Measurements from ENCODE around the gene EEFSEC. TPM values are rescaled to one million over a fixed set of nuclear protein-coding genes. Genes with fewer than 3 reads are reported as not detected.

EEFSEC gene
- total RNA-seq, 1 experiment from 2014 or later: 6.1 TPM

- DNase-seq (ENCODE audit: low spot score): no peak
These were observed 195.7 kb downstream of the EEFSEC start for GRCh38 chr3:128348805-128349531.

GRCh38 chr3:128349963-128350599 is 196.8 kb downstream of the EEFSEC start:
- DNase-seq (ENCODE audit: low spot score): no peak

- no peak for DNase-seq (ENCODE audit: low spot score)
These were observed 198.3 kb downstream of the EEFSEC start for GRCh38 chr3:128351546-128351945.

- no peak for DNase-seq (ENCODE audit: low spot score)
These were observed 199.0 kb downstream of the EEFSEC start for GRCh38 chr3:128352326-128352725.

- no peak for DNase-seq (ENCODE audit: low spot score)
These were observed 200.2 kb downstream of the EEFSEC start for GRCh38 chr3:128353361-128353965.

- DNase-seq (ENCODE audit: low spot score): no peak
These were observed 200.9 kb downstream of the EEFSEC start for GRCh38 chr3:128353991-128354687.

GRCh38 chr3:128354788-128355542 is 201.7 kb downstream of the EEFSEC start:
- no peak for DNase-seq (ENCODE audit: low spot score)

DNA sequence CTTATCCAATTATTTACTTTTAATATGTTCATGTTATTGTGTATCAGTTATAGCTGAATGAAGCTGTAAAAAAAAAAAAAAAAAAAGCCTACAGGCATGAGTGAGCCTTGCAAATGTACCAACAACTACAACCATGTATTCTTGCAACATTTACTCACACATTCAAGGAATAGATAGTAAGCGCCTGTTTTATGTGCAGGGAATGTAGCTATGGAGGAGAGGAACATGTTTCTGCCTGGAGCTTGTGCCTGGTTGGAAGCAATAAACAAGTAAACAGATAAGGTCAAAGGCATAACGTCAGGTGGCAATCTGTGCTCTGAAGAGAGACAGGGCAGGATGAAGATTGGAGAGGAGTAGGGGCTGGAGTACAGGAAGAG is 202.2 kb downstream of the EEFSEC start:
- DNase-seq (ENCODE audit: low spot score): no peak

DNA sequence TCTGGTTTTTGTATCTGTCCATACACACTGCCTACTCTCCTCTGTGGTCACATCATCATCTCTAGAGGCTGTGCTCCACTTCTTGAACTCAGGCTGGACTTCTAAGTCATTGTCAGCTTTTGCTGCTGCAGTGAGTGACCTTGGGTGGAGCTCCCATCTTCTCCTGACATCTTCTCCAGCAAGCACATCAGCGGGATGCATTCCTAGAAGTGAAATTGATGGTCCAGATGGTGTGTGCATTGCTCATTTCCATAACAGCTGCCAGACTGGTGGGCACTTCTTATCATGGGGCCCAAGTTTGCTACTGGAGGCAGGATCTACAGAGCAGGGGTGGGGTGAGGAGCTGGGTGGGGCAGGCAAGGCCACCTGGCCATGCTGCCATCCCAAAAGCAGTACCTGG is 203.5 kb downstream of the EEFSEC start:
- no peak for DNase-seq (ENCODE audit: low spot score)

GRCh38 chr3:128357538-128357937 is 204.3 kb downstream of the EEFSEC start:
- no peak for DNase-seq (ENCODE audit: low spot score)

DNA sequence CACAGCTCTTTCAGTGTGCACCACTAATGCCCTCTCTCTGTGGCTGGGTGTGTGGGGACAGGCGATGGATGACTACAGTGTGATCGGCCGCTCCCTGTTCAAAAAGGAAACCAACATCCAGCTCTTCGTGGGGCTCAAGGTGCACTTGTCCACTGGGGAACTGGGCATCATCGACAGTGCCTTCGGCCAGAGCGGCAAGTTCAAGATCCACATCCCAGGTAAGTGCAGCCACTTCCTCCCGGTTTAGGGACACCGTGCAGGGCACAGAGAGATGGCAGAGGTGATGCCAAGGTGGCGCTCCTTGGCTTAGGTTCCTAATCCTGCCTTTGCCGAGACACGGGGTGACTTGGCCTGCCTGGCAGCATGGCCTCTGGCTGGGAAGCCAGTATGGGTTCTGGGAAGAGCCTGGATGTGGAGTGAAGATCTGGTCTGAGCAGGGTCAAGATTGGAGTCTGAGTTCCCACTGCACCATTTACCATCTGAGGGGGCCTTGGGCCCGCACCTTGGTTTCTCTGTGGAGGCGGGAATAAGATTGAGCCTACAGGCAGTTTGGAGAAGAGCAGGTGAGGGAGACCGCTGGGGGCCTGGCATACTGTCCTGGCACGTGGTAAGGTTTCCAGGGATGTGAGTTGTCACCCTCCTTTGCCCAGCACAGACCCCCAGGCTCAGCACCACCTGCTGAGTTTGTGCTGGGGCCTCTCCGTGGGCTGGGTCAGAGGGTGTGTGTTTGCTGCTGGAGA is 205.0 kb downstream of the EEFSEC start:
- no peak for DNase-seq (ENCODE audit: low spot score)

- DNase-seq (ENCODE audit: low spot score): no peak
These were observed 205.9 kb downstream of the EEFSEC start for GRCh38 chr3:128359060-128359664.

DNA sequence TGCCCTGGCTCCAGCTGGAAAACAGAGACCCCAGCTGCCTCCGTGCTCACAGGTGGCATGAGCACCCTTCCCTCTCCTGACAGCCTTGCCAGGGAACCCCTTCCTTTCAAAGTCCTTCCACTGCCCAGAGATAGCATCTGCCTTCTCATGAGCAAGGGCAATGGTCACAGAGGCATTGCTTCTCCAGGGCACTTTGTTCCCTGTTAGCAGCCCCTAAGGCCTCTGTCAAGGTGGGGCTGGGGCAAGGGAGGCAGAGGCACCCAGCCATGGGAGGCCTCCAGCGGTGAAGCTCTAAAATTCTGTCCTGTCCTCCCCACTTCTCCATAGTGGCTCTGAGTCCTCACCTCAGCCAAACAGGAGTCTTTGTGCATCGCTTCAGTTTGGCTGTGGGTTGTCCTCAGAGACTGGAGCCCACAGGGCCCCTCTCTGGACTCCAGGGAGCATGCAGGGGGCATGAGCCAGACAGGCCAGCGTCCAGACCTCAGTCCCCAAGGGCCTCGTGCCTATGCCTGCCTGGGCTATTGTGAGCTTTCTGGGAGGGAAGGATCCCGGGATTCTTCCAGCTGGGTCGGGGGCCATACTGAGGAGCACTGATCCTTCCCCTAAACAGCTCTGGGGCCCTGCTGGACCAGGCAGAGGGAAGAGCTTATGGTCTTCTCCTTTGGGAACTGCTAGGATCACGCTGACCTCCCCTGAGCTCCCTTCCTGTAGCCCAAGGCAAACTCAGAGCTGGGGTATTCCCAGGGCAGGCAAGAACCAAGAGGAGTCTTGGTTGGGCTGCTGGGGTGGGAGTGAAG is 206.8 kb downstream of the EEFSEC start:
- DNase-seq (ENCODE audit: low spot score): no peak

DNA sequence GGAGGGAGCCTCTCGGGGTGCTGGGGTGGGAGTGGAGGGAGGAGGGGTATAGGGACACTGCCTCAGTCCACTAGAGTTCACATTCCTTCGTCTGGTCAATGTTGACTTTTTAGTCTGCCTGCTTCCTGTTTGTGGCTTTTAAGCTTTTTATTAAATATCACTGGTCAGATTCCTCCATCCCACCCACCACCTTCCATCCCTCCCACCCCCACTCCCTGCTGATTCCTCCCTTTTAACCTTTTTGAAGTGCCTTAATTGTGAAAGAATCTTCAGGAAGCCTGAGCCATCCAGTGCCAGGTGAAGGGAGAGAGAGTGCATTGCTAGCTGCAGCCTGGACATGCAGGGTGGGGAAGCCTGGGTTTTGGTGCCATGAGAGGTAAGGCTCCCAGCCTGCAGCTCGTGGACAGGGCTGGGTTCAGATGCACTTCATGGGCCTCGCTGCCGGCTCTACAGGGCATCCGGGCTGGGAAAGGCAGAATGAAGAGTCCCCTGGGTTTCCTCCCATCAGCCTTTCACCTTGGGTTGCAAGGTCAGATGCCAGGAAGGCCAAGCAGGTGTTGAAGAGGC is 207.5 kb downstream of the EEFSEC start:
- DNase-seq (ENCODE audit: low spot score): no peak

- no peak for DNase-seq (ENCODE audit: low spot score)
These were observed 209.0 kb downstream of the EEFSEC start for GRCh38 chr3:128362026-128362965.

GRCh38 chr3:128364291-128364690 is 211.0 kb downstream of the EEFSEC start:
- no peak for DNase-seq (ENCODE audit: low spot score)

DNA sequence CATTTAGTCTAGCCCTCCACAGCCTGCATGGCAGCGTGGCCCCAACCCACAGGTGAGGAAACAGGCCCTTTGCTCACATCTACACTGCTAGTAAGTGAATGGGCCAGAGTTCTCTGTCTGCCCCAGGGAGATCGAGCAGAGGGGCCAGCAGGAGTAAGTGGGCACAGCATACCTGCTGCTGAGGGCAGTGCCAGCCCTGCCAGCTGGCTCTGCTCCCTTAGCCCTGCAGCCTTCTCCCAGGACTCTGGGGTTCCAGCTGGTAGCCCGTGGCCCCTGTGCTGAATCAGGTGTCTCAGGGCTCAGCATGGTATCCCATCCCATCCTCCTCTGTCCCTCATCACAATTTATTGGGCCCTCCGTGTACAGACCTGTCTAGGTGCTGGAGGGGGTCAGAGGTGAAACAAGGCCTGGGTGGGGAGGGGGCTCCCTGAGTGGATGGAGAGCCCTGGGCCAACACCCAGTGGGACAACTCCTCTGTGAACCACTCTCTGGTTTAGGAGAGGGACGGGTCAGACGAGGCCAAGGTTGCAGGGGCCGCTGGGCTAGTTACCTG is 211.6 kb downstream of the EEFSEC start:
- DNase-seq (ENCODE audit: low spot score): no peak

GRCh38 chr3:128366136-128366535 is 212.9 kb downstream of the EEFSEC start:
- no peak for DNase-seq (ENCODE audit: low spot score)
